A673 (cell line): ENCODE measurements around the gene SRGAP2. TPM values are rescaled to one million over a fixed set of nuclear protein-coding genes. Genes with fewer than 3 reads are reported as not detected.
"Not testable (repeated sequence)": the region's sequence is repeated elsewhere in the genome, so short reads cannot be mapped to it uniquely, and the experiment has no call there.

Experiments
- BruUV-seq: library from RNA; stranded (reverse); fragments of 400-500 nt; replicated peaks from 2 replicates; lab custom pipeline; 2021; lab: Mats Ljungman, UMichigan
- CTCF ChIA-PET: fragments of 300-600 bp; sonication (Branson Sonifier 250); formaldehyde crosslinking; loops from one replicate; lab custom pipeline; 2022; ENCODE audit warnings: antibody characterized with exemption; lab: Charles Lee
- POLR2A ChIA-PET: fragments of 300-600 bp; sonication (Branson Sonifier 250); formaldehyde crosslinking; loops from one replicate; lab custom pipeline; 2022; ENCODE audit warnings: antibody characterized with exemption; ENCODE audit not compliant: low non-redundant PET; lab: Charles Lee
- DNase-seq: peaks from one replicate; pipeline ENCODE4 v3.0.0-alpha.2; 2015; ENCODE audit warnings: low spot score
- H3K27ac ChIP-seq: fragments of 200-600 bp; sonication (generic); 2 replicates; pipeline ENCODE4 v1.5.1; 2016; ENCODE audit warnings: mixed run types, low read depth, mild to moderate bottlenecking, mixed read lengths, antibody characterized with exemption, low read length; ENCODE audit not compliant: poor library complexity, severe bottlenecking
- H3K27me3 ChIP-seq: fragments of 200-600 bp; sonication (generic); replicated peaks from 2 replicates; pipeline ENCODE4 v1.6.1; 2017; ENCODE audit warnings: mixed run types, low read depth, mild to moderate bottlenecking, mixed read lengths, antibody characterized with exemption, low read length; ENCODE audit not compliant: insufficient read depth, poor library complexity
- H3K36me3 ChIP-seq: fragments of 200-600 bp; sonication (generic); 2 replicates; pipeline ENCODE4 v1.6.1; 2016; ENCODE audit warnings: mixed run types, mild to moderate bottlenecking, mixed read lengths, antibody characterized with exemption, low read length; ENCODE audit not compliant: insufficient read depth, poor library complexity, severe bottlenecking
- H3K4me1 ChIP-seq: fragments of 200-600 bp; sonication (generic); 2 replicates; pipeline ENCODE4 v1.6.1; 2017; ENCODE audit warnings: mixed run types, mild to moderate bottlenecking, mixed read lengths, antibody characterized with exemption, low read length; ENCODE audit not compliant: insufficient read depth, poor library complexity, severe bottlenecking
- H3K4me3 ChIP-seq: fragments of 200-600 bp; sonication (generic); 2 replicates; pipeline ENCODE4 v1.5.1; 2016; ENCODE audit warnings: low read depth, mixed run types, mild to moderate bottlenecking, mixed read lengths, low read length; ENCODE audit not compliant: poor library complexity, severe bottlenecking
- H3K9me3 ChIP-seq: fragments of 200-600 bp; sonication (generic); 2 replicates; pipeline ENCODE4 v1.6.1; 2016; ENCODE audit warnings: mixed run types, low read depth, mild to moderate bottlenecking, mixed read lengths, antibody characterized with exemption, low read length; ENCODE audit not compliant: poor library complexity, severe bottlenecking
- intact Hi-C: fragments of 100-400 bp; cut with micrococcal nuclease; formaldehyde crosslinking; loops from one replicate; pipeline ENCODE4 v1.10.0; 2022; ENCODE audit not compliant: unreplicated experiment
- total RNA-seq: library from RNA; stranded (reverse); gene quantifications from 2 replicates; pipeline ENCODE4 v1.2.3, GENCODE V29; 2021

Gene SRGAP2
- total RNA-seq, 1 experiment from 2014 or later, result 75.4 TPM

GRCh38 chr1:206231989-206232388, 28.6 kb downstream of the SRGAP2 start:
- H3K36me3 ChIP-seq, H3K4me3 ChIP-seq, BruUV-seq, CTCF ChIA-PET, H3K27me3 ChIP-seq, H3K9me3 ChIP-seq, H3K4me1 ChIP-seq, DNase-seq, H3K27ac ChIP-seq, intact Hi-C loops, POLR2A ChIA-PET: not testable (repeated sequence)

GRCh38 chr1:206232970-206233645, 29.8 kb downstream of the SRGAP2 start:
- CTCF ChIA-PET, result not testable (repeated sequence)

GRCh38 chr1:206234189-206234916, 31.0 kb downstream of the SRGAP2 start:
- H3K4me3 ChIP-seq, BruUV-seq, POLR2A ChIA-PET, CTCF ChIA-PET, intact Hi-C loops, H3K9me3 ChIP-seq, DNase-seq, H3K27me3 ChIP-seq, H3K36me3 ChIP-seq, H3K27ac ChIP-seq, H3K4me1 ChIP-seq: not testable (repeated sequence)

More at GRCh38 chr1:206232970-206233645, 29.8 kb downstream of the SRGAP2 start:
- POLR2A ChIA-PET, intact Hi-C loops, H3K36me3 ChIP-seq, H3K27me3 ChIP-seq, H3K4me3 ChIP-seq, H3K9me3 ChIP-seq, DNase-seq, H3K4me1 ChIP-seq, BruUV-seq, H3K27ac ChIP-seq: not testable (repeated sequence)

DNA sequence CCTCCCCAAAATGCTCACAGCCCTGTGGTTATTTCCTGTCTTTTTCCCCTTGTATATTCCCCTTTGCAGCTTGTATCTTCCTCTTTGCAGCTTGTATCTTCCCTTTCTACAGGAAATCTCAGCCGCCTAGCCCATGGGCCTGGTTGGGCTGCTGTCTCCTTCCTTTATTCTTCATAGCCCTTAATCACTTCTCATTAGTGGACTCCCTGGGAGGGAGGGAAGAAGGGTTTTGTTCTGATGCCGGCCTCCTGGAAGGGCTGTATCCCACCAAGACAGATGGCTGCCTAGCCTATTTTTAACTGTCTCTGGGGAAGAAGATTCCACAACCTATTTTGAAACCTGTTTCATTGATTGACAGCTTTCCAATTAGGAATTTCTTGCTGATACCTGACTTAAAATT, 31.8 kb downstream of the SRGAP2 start:
- POLR2A ChIA-PET, intact Hi-C loops, H3K4me1 ChIP-seq: not testable (repeated sequence)

GRCh38 chr1:206240288-206240687, 36.9 kb downstream of the SRGAP2 start:
- H3K27ac ChIP-seq, H3K36me3 ChIP-seq, H3K27me3 ChIP-seq, H3K9me3 ChIP-seq, POLR2A ChIA-PET, DNase-seq, CTCF ChIA-PET, H3K4me1 ChIP-seq, intact Hi-C loops, H3K4me3 ChIP-seq, BruUV-seq: not testable (repeated sequence)

More for the DNA sequence above, 31.8 kb downstream of the SRGAP2 start:
- H3K9me3 ChIP-seq, CTCF ChIA-PET, H3K27me3 ChIP-seq, DNase-seq, H3K27ac ChIP-seq, H3K4me3 ChIP-seq, H3K36me3 ChIP-seq, BruUV-seq: not testable (repeated sequence)

DNA sequence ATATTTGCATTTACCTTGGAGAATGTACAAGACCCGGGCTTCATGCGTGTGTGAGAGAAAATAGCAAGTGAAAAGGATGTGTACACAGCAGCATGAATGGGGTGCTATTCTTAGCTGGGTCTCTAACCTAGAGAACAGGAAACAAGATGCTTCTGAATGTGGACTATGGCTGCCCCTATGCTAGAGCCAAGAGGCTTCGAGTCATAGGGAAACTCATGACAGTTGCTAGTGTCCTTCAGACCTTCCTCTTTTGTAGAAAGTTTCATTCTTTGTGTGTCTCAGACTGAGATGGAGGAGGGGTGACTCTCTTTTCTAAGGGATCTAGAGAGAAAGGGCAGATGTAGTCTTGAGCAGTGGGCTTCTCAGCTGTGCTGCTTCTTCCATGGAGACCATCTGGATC, 40.0 kb downstream of the SRGAP2 start:
- POLR2A ChIA-PET, BruUV-seq, DNase-seq: not testable (repeated sequence)

DNA sequence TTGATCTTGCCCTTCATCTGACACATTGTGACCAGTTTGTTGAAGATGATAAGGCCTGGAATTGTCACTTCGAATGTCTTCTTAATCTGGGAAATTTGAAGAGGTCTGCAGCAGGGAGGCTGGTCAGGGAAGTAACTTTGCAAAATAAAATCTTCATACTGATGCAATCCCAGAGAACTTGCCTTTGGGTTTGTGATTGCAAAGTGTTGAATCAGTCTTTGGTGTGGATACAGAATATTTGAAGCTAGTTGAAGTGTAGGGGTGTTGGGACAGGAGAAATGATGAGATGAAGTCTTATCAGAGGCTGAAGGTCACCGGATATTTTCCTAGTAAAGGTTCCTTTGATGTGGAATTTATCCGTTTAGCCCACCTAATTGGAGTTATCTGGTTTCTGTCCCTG, 42.1 kb downstream of the SRGAP2 start:
- POLR2A ChIA-PET, H3K9me3 ChIP-seq, H3K4me3 ChIP-seq, CTCF ChIA-PET, BruUV-seq, H3K36me3 ChIP-seq, H3K27ac ChIP-seq, H3K4me1 ChIP-seq, intact Hi-C loops, DNase-seq, H3K27me3 ChIP-seq: not testable (repeated sequence)

More for the DNA sequence above, 40.0 kb downstream of the SRGAP2 start:
- H3K36me3 ChIP-seq, intact Hi-C loops, H3K4me1 ChIP-seq, H3K4me3 ChIP-seq, H3K9me3 ChIP-seq, CTCF ChIA-PET, H3K27ac ChIP-seq, H3K27me3 ChIP-seq: not testable (repeated sequence)
